HL-60 (cell line): ENCODE measurements around the gene MYBPC3.

Experiments
- DNase-seq, 2 experiments: peaks; one replicate each; pipeline ENCODE4 v3.0.0-alpha.2; 2010 to 2020; ENCODE audit warnings: low read depth in 1 of 2, low spot score in 1 of 2
- H3K27ac ChIP-seq: fragments of 250-450 bp; sonication (Bioruptor Pico); replicated peaks from 2 replicates; pipeline ENCODE4 v1.5.1; 2020; ENCODE audit warnings: mild to moderate bottlenecking, moderate library complexity
- H3K27me3 ChIP-seq: fragments of 250-450 bp; sonication (Bioruptor Pico); 2 replicates; pipeline ENCODE4 v1.5.1; 2021; ENCODE audit warnings: mild to moderate bottlenecking, moderate library complexity; ENCODE audit not compliant: insufficient read depth, poor library complexity, severe bottlenecking
- H3K4me3 ChIP-seq: replicated peaks from 2 replicates; pipeline ENCODE4 v1.5.1; 2011; ENCODE audit warnings: mild to moderate bottlenecking, control low read depth, low read length; ENCODE audit not compliant: insufficient read depth
- CTCF ChIP-seq: IDR thresholded peaks from one replicate; pipeline ENCODE4 v1.5.1; 2011; ENCODE audit warnings: low read length, control low read depth, inconsistent platforms; ENCODE audit not compliant: insufficient read depth
- GABPA ChIP-seq: IDR thresholded peaks from 2 replicates; pipeline ENCODE4 v1.6.1; 2012; ENCODE audit warnings: low read depth
- POLR2AphosphoS5 ChIP-seq: IDR thresholded peaks from 2 replicates; pipeline ENCODE4 v1.6.1; 2012; ENCODE audit warnings: low read depth
- REST ChIP-seq: IDR thresholded peaks from 2 replicates; pipeline ENCODE4 v1.6.1; 2012; ENCODE audit warnings: low read depth; ENCODE audit not compliant: insufficient replicate concordance
- SPI1 ChIP-seq: IDR thresholded peaks from 2 replicates; pipeline ENCODE4 v1.6.1; 2012; ENCODE audit warnings: low read depth, mild to moderate bottlenecking, borderline replicate concordance

MYBPC3 gene

GRCh38 chr11:47398551-47398950, 46.0 kb upstream of the MYBPC3 start:
- TF ChIP-seq POLR2AphosphoS5 (no peak), REST (no peak), GABPA (no peak), CTCF (no peak)
- no peak for DNase-seq
- H3K27me3 ChIP-seq = no peaks in the 10 kb centered on the region
- peak overlapping the region; percentile 3; the same call in 1 of the 2 replicates for H3K27ac ChIP-seq
- H3K4me3 ChIP-seq = no peak overlapping the region

- DNase-seq = no peak
- Histone ChIP-seq H3K27ac (peak overlapping the region; percentile 9), H3K27me3 (no peaks in the 10 kb centered on the region), H3K4me3 (no peak overlapping the region)
- TF ChIP-seq GABPA (no peak), CTCF (no peak), REST (no peak), POLR2AphosphoS5 (no peak), SPI1 (no peak)
These were observed 45.5 kb upstream of the MYBPC3 start for GRCh38 chr11:47398011-47398410.

- peak overlapping the region; percentile 100 for H3K27ac ChIP-seq
- TF ChIP-seq SPI1 = no peak
- TF ChIP-seq GABPA = no peak
- TF ChIP-seq POLR2AphosphoS5 = no peak
- no peak for TF ChIP-seq CTCF
- no peak for TF ChIP-seq REST
- no peak overlapping the region for H3K4me3 ChIP-seq
- no peaks in the 10 kb centered on the region for H3K27me3 ChIP-seq
- no peak for DNase-seq
These were observed 43.5 kb upstream of the MYBPC3 start for GRCh38 chr11:47396049-47396320.
